Measurements from ENCODE around the gene TBX3.

TBX3 gene

GRCh38 chr12:114697243-114697716 lies 13.3 kb upstream of the TBX3 start:
- no peak overlapping the region for H3K4me3 ChIP-seq (ENCODE audit: insufficient read depth, low read depth, low read length, poor library complexity, severe bottlenecking)
- no peaks in the 10 kb centered on the region for H3K9me3 ChIP-seq (ENCODE audit: control insufficient read depth, low read length)
- DNase-seq, result no peak
- H3K27me3 ChIP-seq (replicated peaks; ENCODE audit: control insufficient read depth, insufficient read depth, low read length, poor library complexity, severe bottlenecking), result peaks cover 29% of the 10 kb centered on the region
- no peaks in the 10 kb centered on the region for H3K36me3 ChIP-seq (ENCODE audit: control insufficient read depth, insufficient read depth, low read length)
- H3K27ac ChIP-seq (ENCODE audit: insufficient read depth, low read length, poor library complexity, severe bottlenecking), result no peak overlapping the region
- no peaks in the 10 kb centered on the region for H3K4me1 ChIP-seq (ENCODE audit: control insufficient read depth, insufficient read depth, low read length, poor library complexity, severe bottlenecking)

- Histone ChIP-seq H3K27me3 (replicated peaks; ENCODE audit: control insufficient read depth, insufficient read depth, low read length, poor library complexity, severe bottlenecking) (peaks cover 23% of the 10 kb centered on the region), H3K4me3 (ENCODE audit: insufficient read depth, low read depth, low read length, poor library complexity, severe bottlenecking) (no peak overlapping the region), H3K4me1 (ENCODE audit: control insufficient read depth, insufficient read depth, low read length, poor library complexity, severe bottlenecking) (no peaks in the 10 kb centered on the region), H3K9me3 (ENCODE audit: control insufficient read depth, low read length) (no peaks in the 10 kb centered on the region), H3K36me3 (ENCODE audit: control insufficient read depth, insufficient read depth, low read length) (no peaks in the 10 kb centered on the region), H3K27ac (ENCODE audit: insufficient read depth, low read length, poor library complexity, severe bottlenecking) (no peak overlapping the region)
- no peak for DNase-seq
Observed at GRCh38 chr12:114696443-114697242, 12.7 kb upstream of the TBX3 start.

- H3K4me3 ChIP-seq (ENCODE audit: insufficient read depth, low read depth, low read length, poor library complexity, severe bottlenecking), result no peak overlapping the region
- DNase-seq, result no peak
- no peaks in the 10 kb centered on the region for H3K4me1 ChIP-seq (ENCODE audit: control insufficient read depth, insufficient read depth, low read length, poor library complexity, severe bottlenecking)
- H3K27me3 ChIP-seq (replicated peaks; ENCODE audit: control insufficient read depth, insufficient read depth, low read length, poor library complexity, severe bottlenecking), result peaks cover 20% of the 10 kb centered on the region
- H3K27ac ChIP-seq (ENCODE audit: insufficient read depth, low read length, poor library complexity, severe bottlenecking), result no peak overlapping the region
- H3K36me3 ChIP-seq (ENCODE audit: control insufficient read depth, insufficient read depth, low read length), result no peaks in the 10 kb centered on the region
- no peaks in the 10 kb centered on the region for H3K9me3 ChIP-seq (ENCODE audit: control insufficient read depth, low read length)
Observed at GRCh38 chr12:114695305-114695592, 11.3 kb upstream of the TBX3 start.

- no peak for DNase-seq
- Histone ChIP-seq H3K4me1 (ENCODE audit: control insufficient read depth, insufficient read depth, low read length, poor library complexity, severe bottlenecking) (no peaks in the 10 kb centered on the region), H3K36me3 (ENCODE audit: control insufficient read depth, insufficient read depth, low read length) (no peaks in the 10 kb centered on the region), H3K9me3 (ENCODE audit: control insufficient read depth, low read length) (no peaks in the 10 kb centered on the region), H3K4me3 (ENCODE audit: insufficient read depth, low read depth, low read length, poor library complexity, severe bottlenecking) (no peak overlapping the region), H3K27me3 (replicated peaks; ENCODE audit: control insufficient read depth, insufficient read depth, low read length, poor library complexity, severe bottlenecking) (peaks cover 25% of the 10 kb centered on the region), H3K27ac (ENCODE audit: insufficient read depth, low read length, poor library complexity, severe bottlenecking) (no peak overlapping the region)
Observed at GRCh38 chr12:114694436-114695304, 10.7 kb upstream of the TBX3 start.

GRCh38 chr12:114693532-114693931 lies 9.6 kb upstream of the TBX3 start:
- no peaks in the 10 kb centered on the region for H3K4me1 ChIP-seq (ENCODE audit: control insufficient read depth, insufficient read depth, low read length, poor library complexity, severe bottlenecking)
- no peak overlapping the region for H3K27ac ChIP-seq (ENCODE audit: insufficient read depth, low read length, poor library complexity, severe bottlenecking)
- H3K4me3 ChIP-seq (ENCODE audit: insufficient read depth, low read depth, low read length, poor library complexity, severe bottlenecking), result no peak overlapping the region
- no peaks in the 10 kb centered on the region for H3K9me3 ChIP-seq (ENCODE audit: control insufficient read depth, low read length)
- no peaks in the 10 kb centered on the region for H3K36me3 ChIP-seq (ENCODE audit: control insufficient read depth, insufficient read depth, low read length)
- DNase-seq, result no peak
- H3K27me3 ChIP-seq (replicated peaks; ENCODE audit: control insufficient read depth, insufficient read depth, low read length, poor library complexity, severe bottlenecking), result peaks cover 18% of the 10 kb centered on the region

GRCh38 chr12:114693059-114693531 lies 9.1 kb upstream of the TBX3 start:
- DNase-seq, result no peak
- Histone ChIP-seq H3K4me1 (ENCODE audit: control insufficient read depth, insufficient read depth, low read length, poor library complexity, severe bottlenecking) (no peaks in the 10 kb centered on the region), H3K27me3 (replicated peaks; ENCODE audit: control insufficient read depth, insufficient read depth, low read length, poor library complexity, severe bottlenecking) (peaks cover 21% of the 10 kb centered on the region), H3K27ac (ENCODE audit: insufficient read depth, low read length, poor library complexity, severe bottlenecking) (no peak overlapping the region), H3K36me3 (ENCODE audit: control insufficient read depth, insufficient read depth, low read length) (no peaks in the 10 kb centered on the region), H3K4me3 (ENCODE audit: insufficient read depth, low read depth, low read length, poor library complexity, severe bottlenecking) (no peak overlapping the region), H3K9me3 (ENCODE audit: control insufficient read depth, low read length) (no peaks in the 10 kb centered on the region)

DNA sequence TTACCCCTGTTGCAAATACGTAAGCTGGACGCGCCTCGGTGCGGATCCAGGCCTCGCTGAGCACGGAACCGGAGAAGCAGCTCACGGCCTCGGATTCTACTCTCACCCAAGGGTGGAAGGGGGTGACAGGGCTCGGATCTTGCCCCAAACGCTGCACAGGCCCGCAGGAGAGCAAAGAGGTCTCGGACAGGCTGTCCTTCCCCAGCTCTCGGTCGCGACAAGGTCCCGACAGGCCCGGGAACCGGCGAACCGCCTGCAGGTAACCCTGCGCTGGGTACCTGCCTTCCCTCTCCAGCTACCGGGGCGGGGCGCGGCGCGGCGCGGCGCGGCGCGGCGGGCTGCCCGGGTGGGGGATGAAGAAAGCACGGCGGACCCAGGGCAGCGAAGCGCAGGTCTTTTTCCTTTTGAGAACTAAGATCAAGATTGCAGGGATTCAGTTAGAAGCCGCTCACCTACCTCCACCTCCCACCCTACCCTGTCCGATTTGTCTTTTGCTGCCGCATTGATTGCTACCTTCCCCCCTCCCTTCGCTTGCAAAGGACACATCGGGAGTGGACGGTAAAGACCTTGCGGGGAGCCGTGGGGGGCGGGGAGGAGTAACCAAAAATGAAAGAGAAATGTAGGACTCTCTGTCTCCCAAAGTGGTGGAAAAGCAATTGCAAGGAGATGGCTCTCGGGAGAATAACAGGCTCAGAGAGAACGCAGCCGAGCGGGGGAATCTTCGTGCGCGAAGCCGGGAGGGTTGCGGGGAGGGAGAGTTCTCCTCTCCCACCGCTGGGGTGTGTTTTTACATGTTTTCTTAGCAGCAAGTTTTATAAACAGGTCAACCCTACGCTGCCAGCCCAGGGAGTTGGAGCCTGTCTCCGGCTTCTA lies 8.4 kb upstream of the TBX3 start:
- H3K36me3 ChIP-seq (ENCODE audit: control insufficient read depth, insufficient read depth, low read length), result no peaks in the 10 kb centered on the region
- no peak overlapping the region for H3K27ac ChIP-seq (ENCODE audit: insufficient read depth, low read length, poor library complexity, severe bottlenecking)
- H3K4me1 ChIP-seq (ENCODE audit: control insufficient read depth, insufficient read depth, low read length, poor library complexity, severe bottlenecking), result no peaks in the 10 kb centered on the region
- no peaks in the 10 kb centered on the region for H3K9me3 ChIP-seq (ENCODE audit: control insufficient read depth, low read length)
- H3K4me3 ChIP-seq (ENCODE audit: insufficient read depth, low read depth, low read length, poor library complexity, severe bottlenecking), result no peak overlapping the region
- peaks cover 23% of the 10 kb centered on the region for H3K27me3 ChIP-seq (replicated peaks; ENCODE audit: control insufficient read depth, insufficient read depth, low read length, poor library complexity, severe bottlenecking)
- no peak for DNase-seq

- Histone ChIP-seq H3K9me3 (ENCODE audit: control insufficient read depth, low read length) (no peaks in the 10 kb centered on the region), H3K4me1 (ENCODE audit: control insufficient read depth, insufficient read depth, low read length, poor library complexity, severe bottlenecking) (no peaks in the 10 kb centered on the region)
Observed at GRCh38 chr12:114691763-114692185, 7.8 kb upstream of the TBX3 start.

DNA sequence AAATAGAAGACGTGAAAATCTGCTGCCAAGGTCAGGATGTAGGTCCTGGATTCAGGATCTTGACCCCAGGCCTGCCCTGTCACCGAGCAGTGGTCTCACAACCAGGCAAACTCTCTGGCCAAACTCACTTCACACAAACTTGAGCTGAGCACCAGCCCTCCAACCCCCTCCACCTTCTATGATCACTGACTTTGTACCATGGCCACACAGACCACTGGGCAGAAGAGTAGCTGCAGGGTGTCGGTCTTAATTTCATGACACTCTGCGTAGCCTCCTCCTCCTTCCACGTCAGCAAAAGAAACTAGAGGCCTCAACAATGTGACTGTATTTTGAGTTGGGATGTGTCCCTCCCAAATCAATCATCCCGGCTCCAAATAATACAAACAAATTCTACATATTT lies 7.2 kb upstream of the TBX3 start:
- no peaks in the 10 kb centered on the region for H3K9me3 ChIP-seq (ENCODE audit: control insufficient read depth, low read length)
- no peaks in the 10 kb centered on the region for H3K4me1 ChIP-seq (ENCODE audit: control insufficient read depth, insufficient read depth, low read length, poor library complexity, severe bottlenecking)
- H3K4me3 ChIP-seq (ENCODE audit: insufficient read depth, low read depth, low read length, poor library complexity, severe bottlenecking), result no peak overlapping the region
- no peaks in the 10 kb centered on the region for H3K36me3 ChIP-seq (ENCODE audit: control insufficient read depth, insufficient read depth, low read length)
- no peak overlapping the region for H3K27ac ChIP-seq (ENCODE audit: insufficient read depth, low read length, poor library complexity, severe bottlenecking)
- DNase-seq, result no peak
- H3K27me3 ChIP-seq (replicated peaks; ENCODE audit: control insufficient read depth, insufficient read depth, low read length, poor library complexity, severe bottlenecking), result peaks cover 35% of the 10 kb centered on the region

More at GRCh38 chr12:114691763-114692185, 7.8 kb upstream of the TBX3 start:
- no peaks in the 10 kb centered on the region for H3K36me3 ChIP-seq (ENCODE audit: control insufficient read depth, insufficient read depth, low read length)
- peaks cover 29% of the 10 kb centered on the region for H3K27me3 ChIP-seq (replicated peaks; ENCODE audit: control insufficient read depth, insufficient read depth, low read length, poor library complexity, severe bottlenecking)
- H3K27ac ChIP-seq (ENCODE audit: insufficient read depth, low read length, poor library complexity, severe bottlenecking), result no peak overlapping the region
- H3K4me3 ChIP-seq (ENCODE audit: insufficient read depth, low read depth, low read length, poor library complexity, severe bottlenecking), result no peak overlapping the region
- no peak for DNase-seq

Data from effector memory CD4-positive, alpha-beta T cell (primary cell).